NCI-H2227 (cell line): ENCODE data around the gene MTRF1.
"Not testable (repeated sequence)": the region's sequence is repeated elsewhere in the genome, so short reads cannot be mapped to it uniquely, and the experiment has no call there.

Experiments
- DNase-seq: peaks from one replicate; lab custom pipeline; 2025; ENCODE audit not compliant: unreplicated experiment; lab: John Stamatoyannopoulos, UW

MTRF1 gene

DNA sequence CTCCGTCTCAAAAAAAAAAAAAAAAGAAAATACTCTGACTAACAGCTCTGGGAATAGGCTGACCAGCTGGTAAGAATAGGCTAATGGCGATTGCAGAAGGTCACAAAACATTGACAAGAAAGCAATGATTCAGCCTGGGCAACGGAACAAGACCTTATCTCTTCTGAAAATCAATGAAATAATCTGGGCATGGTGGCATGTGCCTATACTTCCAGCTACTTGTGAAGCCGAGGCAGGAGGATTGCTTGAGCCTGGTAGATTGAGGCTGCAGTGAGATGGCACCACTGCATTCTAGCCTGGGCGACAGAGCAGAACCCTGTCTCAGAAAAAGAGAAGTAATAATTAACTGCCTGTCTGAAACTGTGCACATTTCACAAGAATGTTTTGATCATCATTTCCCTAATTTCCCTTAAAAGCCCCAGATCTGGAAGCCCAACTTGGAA is 18.8 kb upstream of the MTRF1 start:
- DNase-seq = no peak

DNA sequence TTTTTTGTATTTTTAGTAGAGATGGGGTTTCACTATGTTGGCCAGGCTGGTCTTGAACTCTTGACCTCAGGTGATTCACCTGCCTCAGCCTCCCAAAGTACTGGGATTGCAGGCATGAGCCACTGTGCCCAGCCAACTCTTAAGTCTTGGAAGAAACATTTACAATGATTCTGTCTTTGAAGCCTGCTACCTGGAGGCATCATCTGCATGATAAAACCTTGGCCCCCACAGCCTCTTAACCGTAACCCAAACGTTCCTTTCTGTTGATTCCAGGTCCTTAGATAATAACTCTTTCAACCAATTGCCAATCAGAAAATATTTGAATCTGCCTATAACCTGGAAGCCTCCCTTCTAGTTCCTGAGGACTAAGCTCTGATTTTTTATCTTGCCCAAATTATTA is 15.8 kb upstream of the MTRF1 start:
- DNase-seq = not testable (repeated sequence)

DNA sequence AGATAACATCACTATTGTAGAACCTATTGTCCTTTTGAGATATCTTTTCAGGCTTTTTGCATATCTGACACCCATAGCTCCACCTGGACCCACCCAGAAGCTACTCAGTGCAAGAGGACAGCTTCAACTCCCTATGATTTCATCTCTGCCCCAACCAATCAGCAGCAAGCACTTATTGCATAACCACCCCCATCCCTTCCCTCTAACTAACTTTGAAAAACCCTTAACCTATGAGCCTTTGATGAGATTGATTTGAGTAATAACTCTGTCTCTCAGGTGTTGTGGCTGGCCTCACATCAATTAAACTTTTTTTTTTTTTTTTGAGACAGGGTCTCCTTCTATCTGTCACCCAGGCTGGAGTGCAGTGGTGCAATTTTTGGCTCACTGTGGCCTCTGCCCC is 13.4 kb upstream of the MTRF1 start:
- no peak for DNase-seq

DNA sequence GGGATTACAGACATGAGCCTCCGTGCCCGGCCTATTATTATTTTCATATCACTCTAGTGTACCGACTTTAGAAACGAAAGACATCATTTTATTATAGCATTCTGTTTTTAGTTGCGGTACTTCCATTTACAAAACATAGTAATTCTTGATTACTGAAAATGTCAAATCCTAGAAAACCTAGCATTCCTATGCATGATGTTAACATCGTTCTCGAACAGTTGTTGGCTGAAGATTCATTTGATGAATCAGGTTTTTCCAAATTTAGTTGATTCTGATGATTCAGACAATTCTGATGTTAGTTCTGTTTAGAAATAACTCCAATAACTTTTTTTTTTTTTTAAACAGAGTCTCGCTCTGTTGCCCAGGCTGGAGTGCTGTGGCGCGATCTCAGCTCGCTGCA is 11.5 kb upstream of the MTRF1 start:
- no peak for DNase-seq

DNA sequence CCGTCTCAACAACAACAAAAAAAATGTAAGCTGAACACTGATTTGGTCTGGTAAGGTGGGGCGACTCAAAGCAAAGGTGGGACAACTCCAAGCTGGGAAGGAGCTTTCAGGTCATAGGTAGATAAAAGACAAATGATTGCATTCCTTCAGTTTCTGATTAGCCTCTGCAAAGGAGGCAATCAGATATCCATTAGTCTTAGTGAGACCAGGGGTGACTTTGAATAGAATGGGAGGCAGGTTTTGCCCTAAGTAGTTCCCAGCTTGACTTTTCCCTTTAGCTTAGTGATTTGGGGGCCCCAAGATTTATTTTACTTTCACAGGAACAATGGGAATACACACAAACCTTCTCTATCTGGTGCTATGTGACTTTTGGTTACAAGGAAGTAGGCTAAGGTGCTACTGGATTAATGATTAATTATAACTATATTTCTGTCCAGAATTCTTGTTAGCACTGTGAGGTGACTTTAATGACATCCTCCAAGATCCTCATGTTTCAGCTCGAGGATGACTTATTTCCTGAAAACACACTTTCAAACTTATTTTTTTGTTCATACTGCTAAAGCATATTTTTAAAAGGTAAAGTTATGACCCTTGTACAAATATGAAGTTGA is 10.6 kb upstream of the MTRF1 start:
- no peak for DNase-seq

DNA sequence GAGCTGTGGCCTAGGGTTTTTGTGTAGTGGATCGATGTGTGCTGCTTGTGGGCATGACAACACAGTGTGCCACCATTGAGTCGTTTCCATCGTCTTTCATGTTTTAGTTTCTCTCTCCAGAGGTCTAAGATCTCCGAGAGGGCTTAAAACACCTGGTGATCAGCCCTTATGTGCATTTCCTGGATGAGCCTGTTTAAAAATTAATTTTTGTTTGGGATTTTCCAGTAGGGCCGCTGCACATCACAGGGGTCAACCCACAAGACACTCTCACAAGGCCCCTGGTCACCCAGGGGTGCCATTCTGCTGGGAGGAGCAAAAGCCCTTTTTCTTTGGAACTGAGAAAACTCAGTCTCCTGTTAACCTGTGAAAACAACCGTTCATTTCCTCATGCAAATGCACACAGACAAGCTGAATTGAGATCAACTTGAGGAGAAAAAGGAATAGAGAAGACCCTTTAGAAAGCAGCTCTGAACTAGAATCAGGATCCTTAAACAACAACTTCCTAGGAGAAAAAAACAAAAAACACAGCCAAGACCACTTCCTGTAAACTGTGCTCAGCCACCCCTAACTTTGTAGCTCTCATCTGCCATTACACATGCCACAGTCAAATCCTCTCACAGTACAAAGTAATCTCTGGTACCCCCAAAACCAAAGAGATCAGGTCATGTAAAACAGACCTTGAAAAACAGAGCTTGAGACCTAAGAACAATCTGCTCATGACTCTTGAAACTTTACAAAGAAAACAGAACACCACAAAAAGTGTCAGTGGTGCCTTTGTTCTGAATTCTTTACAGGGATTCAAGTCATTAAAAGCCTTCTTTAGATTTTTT is 8.3 kb upstream of the MTRF1 start:
- DNase-seq = no peak

DNA sequence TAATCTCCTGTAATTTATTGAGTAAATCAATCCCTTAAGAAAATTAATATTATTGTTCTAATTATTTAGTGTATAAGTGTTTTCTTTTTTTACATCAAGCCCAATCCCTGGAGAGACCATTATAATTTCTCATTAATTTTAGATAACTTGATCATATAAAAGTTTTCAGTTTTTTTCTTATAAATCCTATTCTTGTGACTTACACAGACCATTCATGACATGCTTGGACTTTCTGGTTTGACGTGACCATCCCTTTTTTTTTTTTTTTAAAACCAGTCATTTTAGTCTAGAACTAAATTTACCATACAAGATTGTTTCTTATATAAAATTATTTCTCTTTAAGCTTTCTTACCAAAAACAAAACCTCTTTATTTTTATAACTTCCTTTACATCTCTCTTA is 5.4 kb upstream of the MTRF1 start:
- peak; percentile 13 for DNase-seq

DNA sequence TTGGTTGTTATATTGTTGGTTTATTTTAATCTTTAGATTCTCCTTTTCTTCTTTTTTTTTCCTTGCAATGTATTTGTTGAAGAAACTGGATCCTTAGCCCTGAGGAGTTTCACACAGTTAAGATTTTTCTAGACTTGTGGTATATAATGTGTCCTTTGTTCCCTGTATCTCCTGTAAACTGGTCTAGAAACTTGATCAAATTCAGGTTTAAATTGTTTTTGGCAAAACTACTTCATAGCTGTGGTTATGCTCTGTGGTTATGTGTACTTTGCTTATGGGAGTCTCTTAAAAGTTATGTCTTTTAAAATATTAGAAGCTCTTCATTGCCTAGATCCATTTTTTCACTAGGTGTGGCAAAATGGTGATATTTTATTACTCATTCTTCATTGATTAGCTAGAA is 3.7 kb upstream of the MTRF1 start:
- DNase-seq = no peak

DNA sequence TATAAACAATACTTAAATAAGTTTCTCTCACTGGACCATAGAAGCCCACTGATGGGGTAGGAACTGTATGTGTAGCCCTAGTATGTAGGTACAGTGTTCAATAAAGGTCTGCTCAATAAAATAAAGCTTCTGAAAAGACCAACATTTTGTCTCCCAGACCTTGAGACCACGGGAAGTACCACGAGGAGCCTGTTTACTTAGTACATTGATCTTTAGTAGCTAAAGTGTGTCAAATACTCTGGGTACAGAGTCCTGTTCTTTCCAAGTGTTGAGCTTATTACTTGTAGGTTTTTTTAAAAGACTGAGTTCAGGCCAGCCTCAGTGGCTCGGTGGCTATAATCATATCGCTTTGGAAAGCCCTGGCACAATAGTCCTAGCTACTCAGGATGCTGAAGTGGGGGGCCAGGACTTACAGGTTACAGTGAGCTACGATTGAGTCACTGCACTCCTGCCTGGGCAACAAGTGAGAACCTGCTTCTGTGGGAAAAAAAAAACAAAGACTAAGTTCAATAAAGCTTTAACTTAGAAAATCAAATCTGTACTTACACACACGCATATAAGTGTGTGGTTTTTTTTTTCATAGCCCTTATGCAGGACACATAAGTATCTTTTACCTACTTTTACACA is 3.4 kb downstream of the MTRF1 start:
- DNase-seq = no peak

DNA sequence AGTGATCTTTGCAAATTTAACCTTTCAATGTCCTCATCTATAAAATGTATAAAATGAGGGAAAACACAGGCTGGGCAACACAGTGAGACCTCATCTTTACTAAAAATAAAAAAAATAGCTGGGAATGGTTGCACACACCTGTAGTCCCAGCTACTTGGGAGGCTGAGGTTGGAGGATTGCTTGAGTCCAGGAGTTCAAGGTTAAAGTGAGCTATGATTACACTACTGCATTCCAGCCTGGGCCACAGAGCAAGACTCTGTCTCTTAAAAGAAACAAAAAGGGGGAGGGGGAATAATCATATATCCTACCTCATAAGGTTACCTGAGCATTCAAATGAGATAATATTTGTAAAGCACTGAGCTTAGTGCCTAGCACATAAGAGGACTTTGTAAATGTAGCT is 5.8 kb downstream of the MTRF1 start:
- DNase-seq = no peak

DNA sequence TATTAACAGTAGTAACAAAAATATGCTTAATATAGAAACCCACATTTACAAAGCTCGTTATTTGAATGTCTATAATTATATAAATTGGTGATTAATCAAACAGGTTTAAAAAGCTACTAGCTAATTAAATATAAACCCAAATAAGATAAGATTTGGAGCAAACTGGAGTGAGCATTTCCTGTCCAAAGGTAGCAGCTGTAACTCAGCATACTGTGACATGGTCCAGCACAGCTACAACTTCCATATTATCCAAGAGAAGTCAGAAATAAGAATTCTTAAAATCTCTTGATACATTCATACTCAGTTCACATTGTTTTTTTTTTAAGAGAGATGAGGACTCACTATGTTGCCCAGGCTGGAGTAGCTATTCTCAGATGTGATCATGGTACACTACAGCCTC is 8.5 kb downstream of the MTRF1 start:
- no peak for DNase-seq

DNA sequence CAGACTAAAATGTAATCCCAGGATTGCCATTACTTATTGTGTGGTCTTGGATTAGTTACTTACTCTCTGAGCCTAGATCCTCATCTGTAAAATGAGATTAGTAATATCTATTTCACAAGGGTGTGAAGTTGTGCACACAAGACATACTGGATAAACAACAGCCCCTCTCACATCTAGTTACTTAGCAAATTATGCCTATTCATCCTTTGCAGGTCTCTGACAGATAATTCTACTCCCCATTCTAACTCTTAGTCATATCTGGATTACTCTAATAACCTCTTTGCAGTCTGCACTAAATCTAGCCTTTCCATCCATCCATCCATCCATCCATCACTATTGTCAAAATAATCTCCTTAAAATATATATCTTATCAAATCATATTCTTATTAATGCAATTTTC is 12.4 kb downstream of the MTRF1 start:
- DNase-seq = no peak

DNA sequence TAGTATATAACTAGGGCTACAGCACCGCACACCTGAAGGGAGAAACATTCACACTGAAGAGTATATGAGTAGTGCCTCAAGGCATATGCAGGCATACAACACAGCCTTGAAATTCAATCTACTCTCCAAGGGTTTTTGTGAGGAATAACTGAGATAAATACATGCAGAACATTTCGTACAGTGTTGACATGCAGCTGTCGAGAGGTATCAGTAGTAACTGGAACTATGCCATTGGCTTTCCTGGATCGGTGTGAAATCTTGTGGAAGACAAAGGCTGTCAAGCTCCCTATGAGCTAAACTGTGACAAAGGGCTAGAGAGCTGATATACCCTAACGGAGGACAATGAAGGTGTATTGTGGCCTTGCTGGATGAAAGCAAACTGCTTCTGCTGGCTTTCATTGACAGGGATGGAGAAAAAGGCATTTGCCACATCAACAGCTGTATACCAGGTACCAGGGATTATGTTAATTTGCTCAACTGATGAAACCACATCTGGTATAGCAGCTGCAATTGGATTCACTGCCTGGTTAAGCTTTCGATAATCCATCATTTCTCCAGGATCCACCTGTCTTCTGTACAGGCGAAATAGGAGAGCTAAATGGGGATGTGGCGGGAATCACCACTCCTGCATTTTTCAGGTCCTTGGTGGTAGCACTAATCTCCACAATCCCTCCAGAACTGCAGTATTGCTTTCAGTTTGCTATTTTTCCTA is 16.3 kb downstream of the MTRF1 start:
- no peak for DNase-seq

DNA sequence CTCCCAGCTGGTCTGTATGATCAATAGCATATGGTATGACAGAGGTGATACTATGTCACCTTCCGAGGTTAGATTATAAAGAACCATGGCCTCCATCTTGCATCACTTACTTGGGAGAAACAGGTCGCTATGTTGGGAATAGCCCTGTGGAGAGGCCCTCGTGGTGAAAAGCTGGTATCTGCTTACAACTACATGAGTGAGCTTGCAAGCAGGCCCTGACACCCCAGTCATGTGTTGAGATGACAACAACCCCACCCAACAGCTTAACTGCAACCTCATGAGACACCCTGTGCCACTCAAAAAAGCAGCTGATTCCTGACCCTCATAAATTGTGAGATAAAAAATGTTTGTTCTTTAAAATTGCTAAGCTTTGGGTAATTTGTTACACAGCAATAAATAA is 18.8 kb downstream of the MTRF1 start:
- no peak for DNase-seq

DNA sequence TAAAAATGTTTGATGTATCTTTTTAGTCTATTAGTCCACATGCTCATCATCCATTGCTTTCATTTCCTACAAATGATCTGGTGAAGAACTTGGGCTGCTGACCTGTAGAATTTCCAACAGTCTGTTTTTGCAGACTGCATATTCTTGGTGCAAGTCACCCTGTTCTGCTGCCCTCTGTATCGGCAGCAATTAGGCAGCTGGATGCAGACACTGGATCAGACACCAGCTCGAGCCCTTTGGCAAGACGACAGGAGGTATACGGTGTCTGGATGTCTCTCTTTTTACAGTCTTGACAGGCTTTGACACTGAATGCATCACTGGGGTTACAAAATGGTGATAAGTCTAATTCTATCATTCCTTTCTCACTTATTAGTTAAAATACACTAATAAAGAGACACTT is 21.8 kb downstream of the MTRF1 start:
- DNase-seq = no peak

DNA sequence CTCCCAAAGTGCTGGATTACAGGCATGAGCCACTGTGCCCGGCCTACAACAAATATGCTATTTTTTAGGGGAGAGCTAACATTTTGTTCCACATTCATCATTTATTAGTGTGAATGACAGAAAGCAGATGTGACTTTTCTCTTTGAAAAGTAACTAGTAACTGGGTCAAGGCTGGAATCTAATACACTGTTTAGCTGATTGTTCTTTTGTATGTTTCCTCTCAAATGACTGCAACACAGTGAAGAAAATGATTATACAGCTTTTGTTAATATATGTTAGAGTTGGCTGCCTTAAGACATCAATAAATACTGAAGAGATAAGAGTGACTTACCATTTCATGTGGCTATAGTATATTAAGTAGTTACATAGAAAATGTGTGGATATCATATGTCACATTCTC is 27.0 kb downstream of the MTRF1 start:
- no peak for DNase-seq

DNA sequence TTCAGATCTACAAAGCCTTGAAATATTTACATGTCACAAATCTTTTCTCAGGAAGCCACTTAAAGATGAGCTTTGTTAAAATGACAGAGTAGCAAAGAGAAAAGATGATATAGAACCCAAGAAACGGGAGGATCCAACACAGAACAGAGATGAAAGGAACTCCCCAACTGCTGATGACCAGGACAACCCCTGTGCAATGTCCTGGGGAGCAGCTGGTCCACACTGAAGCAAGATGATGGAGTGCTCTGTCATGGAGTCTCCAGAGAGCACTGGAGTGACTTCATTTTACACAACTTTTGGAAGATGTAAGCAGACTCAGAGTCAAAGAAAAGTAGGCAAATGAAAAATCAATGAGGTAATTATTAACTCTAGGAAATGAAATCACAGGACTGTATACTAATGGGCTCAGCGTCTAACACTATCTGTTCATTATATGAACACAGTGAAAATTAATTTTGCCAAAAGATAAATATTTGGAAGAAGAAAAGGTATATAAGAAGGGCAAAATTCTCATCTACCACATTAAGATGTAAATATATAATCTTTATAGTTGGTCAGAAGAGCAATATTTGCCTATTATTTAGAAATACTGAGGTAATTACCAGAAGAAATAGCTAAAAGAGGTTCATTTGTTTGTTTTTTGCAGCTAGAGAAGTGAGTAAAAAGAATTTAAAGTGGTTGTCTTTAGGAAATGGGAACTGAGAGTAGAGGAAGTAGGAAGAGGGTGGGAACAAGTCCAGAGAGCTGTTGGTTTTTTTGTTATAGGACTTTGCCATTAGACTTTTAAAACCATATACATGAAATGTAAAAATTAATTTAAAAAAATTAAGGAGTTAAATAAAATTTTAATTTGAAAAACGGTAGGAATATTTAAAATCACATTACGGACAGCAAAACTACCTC is 30.5 kb downstream of the MTRF1 start:
- no peak for DNase-seq

DNA sequence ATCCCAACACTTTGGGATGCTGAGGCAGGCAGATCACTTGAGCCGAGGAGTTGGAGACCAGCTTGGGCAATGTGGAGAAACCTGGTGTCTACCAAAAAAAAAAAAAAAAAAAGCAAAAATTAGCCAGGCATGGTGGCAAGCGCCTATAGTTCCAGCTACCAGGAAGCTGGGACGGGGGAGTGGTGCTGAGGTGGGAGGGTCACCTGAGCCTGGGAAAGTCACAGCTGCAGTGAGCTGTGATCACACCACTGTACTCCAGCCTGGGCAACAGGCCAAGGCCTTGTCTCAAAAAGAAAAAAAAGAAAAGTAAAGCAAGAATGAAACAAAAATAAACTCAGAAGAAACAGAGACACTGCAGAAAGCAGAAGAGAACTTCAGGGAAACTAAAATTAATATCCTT is 31.6 kb downstream of the MTRF1 start:
- no peak for DNase-seq

DNA sequence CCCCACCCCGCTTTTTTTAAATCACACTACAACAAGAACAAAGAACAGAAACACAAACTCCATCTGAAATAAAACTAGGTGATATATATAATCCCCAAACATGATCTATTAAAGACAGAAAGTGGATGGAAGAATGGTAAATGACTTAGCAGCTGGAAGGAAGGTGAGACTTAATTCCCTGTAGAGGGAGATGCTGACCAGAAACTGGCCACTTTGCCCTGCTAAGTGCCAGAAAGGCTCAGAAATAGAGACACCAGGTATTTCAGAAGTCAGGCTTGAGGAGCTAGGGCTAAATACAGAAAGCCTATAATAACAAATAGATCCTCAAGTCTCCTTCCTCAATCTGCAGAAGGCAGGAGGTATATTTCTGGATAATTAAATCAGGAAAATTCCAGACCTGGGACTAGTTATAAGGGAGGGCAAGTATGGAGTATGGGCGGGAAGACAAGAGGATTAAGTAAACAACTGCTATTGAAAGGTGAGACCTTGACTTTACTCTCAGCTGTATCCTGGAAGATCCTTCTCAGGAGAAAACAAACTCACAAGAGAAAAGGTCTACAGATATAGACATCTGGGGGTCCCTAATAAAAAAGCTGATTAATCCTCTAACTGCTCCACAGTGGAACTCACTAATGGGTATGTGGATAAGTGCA is 32.2 kb downstream of the MTRF1 start:
- DNase-seq = no peak

DNA sequence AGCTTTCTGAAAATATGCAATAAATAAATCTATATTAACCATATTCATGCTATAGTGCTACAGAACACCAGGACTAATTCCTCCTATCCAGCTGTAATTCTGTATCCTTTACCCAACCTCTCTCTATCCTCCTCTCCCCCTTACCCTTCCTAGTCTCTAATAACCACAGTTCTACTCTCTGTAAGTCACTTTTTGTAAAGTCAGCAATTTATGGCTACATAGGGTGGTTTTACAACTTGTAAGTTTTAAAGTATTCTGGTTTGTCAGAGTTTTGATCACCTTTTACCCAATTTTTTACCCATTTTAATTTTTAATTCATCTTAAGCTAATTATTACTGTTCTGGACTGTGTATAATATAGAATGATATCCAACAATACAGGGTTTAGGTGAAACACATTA is 34.0 kb downstream of the MTRF1 start:
- no peak for DNase-seq
